ENCODE data around the gene FADS1. TPM values are rescaled to one million over a fixed set of nuclear protein-coding genes. Genes with fewer than 3 reads are reported as not detected.

The FADS1 gene
- polyA plus RNA-seq, 1 donor (not counting 4 experiments of a cell fraction or from before 2014, with no cell fraction given), result 34.0 TPM

GRCh38 chr11:61774411-61774810 lies 42.4 kb downstream of the FADS1 start:
- no peak overlapping the region for H2AFZ ChIP-seq (ENCODE audit: control insufficient read depth, low read length)
- no peak for TF ChIP-seq EZH2 (IDR thresholded peaks at IDR 0.05; ENCODE audit: low read length)
- no peak for TF ChIP-seq CTCF (optimal IDR thresholded peaks at IDR 0.05 in 1 of 3, IDR thresholded peaks at IDR 0.05 in 1 of 3, conservative IDR thresholded peaks at IDR 0.05 in 1 of 3; ENCODE audit: extremely low read depth in 1 of 3, insufficient read depth in 2 of 3, low read length in 3 of 3)
- dilution Hi-C loops (cut with MboI; ENCODE audit: extremely low pct_ligation_motif_present, low sequenced_read_pairs), result no loop called here
- H4K20me1 ChIP-seq (ENCODE audit: control insufficient read depth, extremely low read depth, insufficient read depth, low read length), result no peaks in the 10 kb centered on the region
- no peak overlapping the region for H3K4me3 ChIP-seq (ENCODE audit: control insufficient read depth in 2 of 3, extremely low read depth in 1 of 3, insufficient read depth in 2 of 3, low read depth in 1 of 3, low read length in 3 of 3)
- H3K4me1 ChIP-seq (ENCODE audit: control insufficient read depth, extremely low read depth, insufficient read depth, low read length), result peaks cover 3% of the 10 kb centered on the region
- FAIRE-seq (no peak), DNase-seq (ENCODE audit: low read depth, low spot score) (no peak)
- no peaks in the 10 kb centered on the region for H3K9me3 ChIP-seq (ENCODE audit: control insufficient read depth, low read depth, low read length)
- no peak overlapping the region for H3K27ac ChIP-seq (ENCODE audit: control insufficient read depth, insufficient read depth, low read length)
- no peaks in the 10 kb centered on the region for H3K79me2 ChIP-seq (ENCODE audit: control insufficient read depth, insufficient read depth, low read length)
- no peak overlapping the region for H3K9ac ChIP-seq (ENCODE audit: control insufficient read depth, extremely low read depth, insufficient read depth, low read length)
- H3K36me3 ChIP-seq (ENCODE audit: control insufficient read depth in 2 of 2, extremely low read depth in 1 of 2, insufficient read depth in 2 of 2, low read length in 2 of 2), result no peaks in the 10 kb centered on the region
- no peaks in the 10 kb centered on the region for H3K9me1 ChIP-seq (ENCODE audit: control insufficient read depth, extremely low read depth, insufficient read depth, low read length)
- peaks cover 11% of the 10 kb centered on the region for H3K27me3 ChIP-seq (ENCODE audit: control insufficient read depth, extremely low read depth, insufficient read depth, low read length)
- no peak overlapping the region for H3K4me2 ChIP-seq (ENCODE audit: control insufficient read depth, extremely low read depth, insufficient read depth, low read depth, low read length)

GRCh38 chr11:61773809-61774208 lies 43.0 kb downstream of the FADS1 start:
- dilution Hi-C loops (cut with MboI; ENCODE audit: extremely low pct_ligation_motif_present, low sequenced_read_pairs), result no loop called here
- Histone ChIP-seq H3K9ac (ENCODE audit: control insufficient read depth, extremely low read depth, insufficient read depth, low read length) (no peak overlapping the region), H3K9me1 (ENCODE audit: control insufficient read depth, extremely low read depth, insufficient read depth, low read length) (no peaks in the 10 kb centered on the region), H3K4me2 (ENCODE audit: control insufficient read depth, extremely low read depth, insufficient read depth, low read depth, low read length) (no peak overlapping the region), H3K27me3 (ENCODE audit: control insufficient read depth, extremely low read depth, insufficient read depth, low read length) (peaks cover 11% of the 10 kb centered on the region), H3K9me3 (ENCODE audit: control insufficient read depth, low read depth, low read length) (no peaks in the 10 kb centered on the region), H2AFZ (ENCODE audit: control insufficient read depth, low read length) (no peak overlapping the region), H3K36me3 (ENCODE audit: control insufficient read depth in 2 of 2, extremely low read depth in 1 of 2, insufficient read depth in 2 of 2, low read length in 2 of 2) (no peaks in the 10 kb centered on the region), H3K27ac (ENCODE audit: control insufficient read depth, insufficient read depth, low read length) (no peak overlapping the region), H3K4me3 (ENCODE audit: control insufficient read depth in 2 of 3, extremely low read depth in 1 of 3, insufficient read depth in 2 of 3, low read depth in 1 of 3, low read length in 3 of 3) (no peak overlapping the region), H3K79me2 (ENCODE audit: control insufficient read depth, insufficient read depth, low read length) (no peaks in the 10 kb centered on the region), H4K20me1 (ENCODE audit: control insufficient read depth, extremely low read depth, insufficient read depth, low read length) (no peaks in the 10 kb centered on the region), H3K4me1 (ENCODE audit: control insufficient read depth, extremely low read depth, insufficient read depth, low read length) (peaks cover 3% of the 10 kb centered on the region)
- no peak for DNase-seq (ENCODE audit: low read depth, low spot score)
- no peak for TF ChIP-seq EZH2 (IDR thresholded peaks at IDR 0.05; ENCODE audit: low read length)
- TF ChIP-seq CTCF (optimal IDR thresholded peaks at IDR 0.05 in 1 of 3, IDR thresholded peaks at IDR 0.05 in 1 of 3, conservative IDR thresholded peaks at IDR 0.05 in 1 of 3; ENCODE audit: extremely low read depth in 1 of 3, insufficient read depth in 2 of 3, low read length in 3 of 3), result no peak
- FAIRE-seq, result no peak

Measured in keratinocyte (primary cell).